GM19467 (cell line): ENCODE measurements around the gene TEX12.

ENCODE experiments used
- ATAC-seq: cut with Tn5 transposase; IDR thresholded peaks from one replicate; pipeline ENCODE4 v1.9.1; 2021; ENCODE audit warnings: mild to moderate bottlenecking, moderate library complexity; ENCODE audit not compliant: unreplicated experiment

Gene TEX12

GRCh38 chr11:112210890-112211289, 43.7 kb downstream of the TEX12 start:
- ATAC-seq = no peak

GRCh38 chr11:112211536-112211935, 44.4 kb downstream of the TEX12 start:
- ATAC-seq = no peak

- ATAC-seq = no peak
Observed at GRCh38 chr11:112212290-112212689, 45.1 kb downstream of the TEX12 start.

GRCh38 chr11:112212710-112213109, 45.5 kb downstream of the TEX12 start:
- no peak for ATAC-seq

- ATAC-seq = no peak
Observed at GRCh38 chr11:112213753-112214152, 46.6 kb downstream of the TEX12 start.

GRCh38 chr11:112215621-112216020, 48.4 kb downstream of the TEX12 start:
- no peak for ATAC-seq

GRCh38 chr11:112216561-112217105, 49.5 kb downstream of the TEX12 start:
- ATAC-seq = no peak

GRCh38 chr11:112219476-112220232, 52.5 kb downstream of the TEX12 start:
- peak; percentile 88 for ATAC-seq

GRCh38 chr11:112221274-112221835, 54.2 kb downstream of the TEX12 start:
- ATAC-seq = no peak
